K562 (cell line): ENCODE measurements around the gene MYCBP. TPM values are rescaled to one million over a fixed set of nuclear protein-coding genes. Genes with fewer than 3 reads are reported as not detected.

ENCODE experiments used
- ARID2 ChIP-seq: fragments of 450-650 bp; IDR thresholded peaks from 2 replicates; pipeline ENCODE4 v1.6.1; 2017; ENCODE audit warnings: antibody characterized with exemption, mild to moderate bottlenecking
- ATF7 ChIP-seq: fragments of 450-650 bp; IDR thresholded peaks from 2 replicates; pipeline ENCODE4 v1.7.1; 2014; ENCODE audit warnings: mild to moderate bottlenecking, moderate library complexity
- CXXC5 ChIP-seq: fragments of 250-450 bp; sonication (Bioruptor Pico); IDR thresholded peaks from 2 replicates; pipeline ENCODE4 v1.8.0; 2022; ENCODE audit warnings: inconsistent platforms, mild to moderate bottlenecking, moderate library complexity
- FUS ChIP-seq: fragments of 200-400 bp; formaldehyde crosslinking; optimal IDR thresholded peaks from 2 replicates; pipeline ENCODE3; 2017; ENCODE audit warnings: low read depth, low read length
- GATAD2A ChIP-seq: fragments of 450-650 bp; IDR thresholded peaks from 2 replicates; pipeline ENCODE4 v1.6.1; 2017
- ILF3 ChIP-seq: fragments of 450-650 bp; IDR thresholded peaks from 2 replicates; pipeline ENCODE4 v1.6.1; 2018; ENCODE audit warnings: antibody characterized with exemption, mild to moderate bottlenecking, moderate library complexity, borderline replicate concordance
- MAZ ChIP-seq, 2 experiments: fragments of 450-650 bp in 1 of 2; sonication (generic) in 1 of 2; formaldehyde crosslinking; IDR thresholded peaks in 1 of 2; conservative IDR thresholded peaks in 1 of 2; 2 replicates each; pipeline versions ENCODE4 v1.4.0 to v1.5.0; 2020; ENCODE audit warnings: mild to moderate bottlenecking in 1 of 2, missing genetic modification reagents in 1 of 2
- MED1 ChIP-seq: sonication (generic); formaldehyde crosslinking; IDR thresholded peaks from 2 replicates; pipeline ENCODE4 v1.8.1; 2023; ENCODE audit warnings: missing genetic modification reagents, borderline replicate concordance
- NEUROD1 ChIP-seq: fragments of 150-350 bp; IDR thresholded peaks from 2 replicates; pipeline ENCODE4 v1.6.1; 2014; ENCODE audit warnings: borderline replicate concordance, low read length, low read depth; ENCODE audit not compliant: partially characterized antibody
- NR4A1 ChIP-seq, 2 experiments: fragments of 250-450 bp in 1 of 2; fragments of 450-650 bp in 1 of 2; sonication (Bioruptor Pico) in 1 of 2; IDR thresholded peaks; 2 replicates each; pipeline versions ENCODE4 v1.4.0 to v1.6.1; 2016 to 2020; ENCODE audit warnings: mild to moderate bottlenecking in 2 of 2, missing compliant biosample characterization in 1 of 2, missing genetic modification characterization in 1 of 2, moderate library complexity in 1 of 2
- TAF7 ChIP-seq: fragments of 450-650 bp; IDR thresholded peaks from 2 replicates; pipeline ENCODE4 v1.6.1; 2016; ENCODE audit warnings: missing genetic modification characterization, missing compliant biosample characterization
- ZBTB11 ChIP-seq, 3 experiments: fragments of 200-800 bp in 1 of 3; fragments of 250-450 bp in 1 of 3; fragments of 450-650 bp in 1 of 3; sonication (Bioruptor Pico) in 1 of 3; sonication (Bioruptor generic) in 1 of 3; formaldehyde crosslinking in 1 of 3; IDR thresholded peaks; 2 replicates each; pipeline versions ENCODE4 v1.6.1 to v1.8.0; 2016 to 2022; ENCODE audit warnings: mild to moderate bottlenecking in 2 of 3, missing genetic modification characterization in 2 of 3, missing compliant biosample characterization in 1 of 3, moderate library complexity in 1 of 3
- ZNF75A ChIP-seq: fragments of 450-650 bp; formaldehyde crosslinking; IDR thresholded peaks from 2 replicates; pipeline ENCODE4 v1.4.0; 2020; ENCODE audit warnings: mild to moderate bottlenecking
- polyA plus RNA-seq, 8 experiments: library from polyadenylated mRNA; depleted of rRNA in 4 of 8; stranded (reverse) in 5 of 8; unstranded in 3 of 8; fragments of >200 nt; fragmentation: Nextera tagmentation in 2 of 8; fragmentation: Illumina TruSeq in 1 of 8; extraction: Ambion mirVana in 2 of 8; extraction: Trizol in 1 of 8; gene quantifications; 2 replicates each; pipeline versions ENCODE4 v1.2.1 to v1.2.3, GENCODE V29; 2011 to 2014; ENCODE audit warnings: inconsistent platforms in 1 of 8, missing spikeins in 1 of 8
- total RNA-seq, 7 experiments: library from RNA; depleted of rRNA in 6 of 7; stranded (reverse); fragments of >200 nt in 6 of 7; fragmentation: Illumina TruSeq in 2 of 7; extraction: Trizol in 2 of 7; gene quantifications; 2 replicates each; pipeline versions ENCODE4 v1.2.1 to v1.2.3, GENCODE V29; 2011 to 2021; ENCODE audit warnings: low replicate concordance in 1 of 7
- TF ChIP-seq, protein P1 (sequence below): fragments of 200-800 bp; sonication (Bioruptor generic); IDR thresholded peaks from 2 replicates; pipeline ENCODE4 v1.6.1; 2017; ENCODE audit warnings: missing genetic modification characterization, missing compliant biosample characterization
- TF ChIP-seq, protein P2 (sequence below): sonication (generic); formaldehyde crosslinking; IDR thresholded peaks from 2 replicates; pipeline ENCODE4 v1.8.1; 2023; ENCODE audit warnings: mild to moderate bottlenecking, missing genetic modification reagents
- TF ChIP-seq, protein P3 (sequence below): conservative IDR thresholded peaks from 2 replicates; pipeline ENCODE4 v1.6.1; 2011; ENCODE audit warnings: low read depth, mild to moderate bottlenecking, low read length; ENCODE audit not compliant: control insufficient read depth

Gene MYCBP
- total and polyA plus RNA-seq, 9 of the 15 experiments (the other 6 are each of a cell fraction or from before 2014, with no cell fraction given), result 32.3 to 253 (median 72.9) TPM

- TF ChIP-seq CXXC5 (peak; percentile 49), ATF7 (peak; percentile 29; the same call in 1 of the 2 replicates), ZNF75A (CRISPR knock-in tag) (no peak), ZBTB11 (CRISPR knock-in tag; IDR thresholded peaks at IDR 0.05) (0 out of 6 replicates have a peak, but pooled peaks of 1 of the 3 experiments have one; percentile 12), TAF7 (no peak), FUS (peak; percentile 22), ARID2 (0 out of 2 replicates have a peak, but pooled peaks have one; percentile 19), MAZ (CRISPR knock-in tag; conservative IDR thresholded peaks at IDR 0.05 in 1 of 2, IDR thresholded peaks at IDR 0.05 in 1 of 2) (peak in 1 of 2 experiments; percentile 52; a peak in 1 of 4 replicates), GATAD2A (0 out of 2 replicates have a peak, but pooled peaks have one; percentile 14), MED1 (CRISPR knock-in tag) (no peak), ILF3 (peak; percentile 60; the same call in 1 of the 2 replicates), NR4A1 (CRISPR knock-in tag; IDR thresholded peaks at IDR 0.05) (no peak), NR4A1 (tag; IDR thresholded peaks at IDR 0.05) (0 out of 2 replicates have a peak, but pooled peaks have one; percentile 37), NEUROD1 (peak; percentile 13)
- TF ChIP-seq, protein P1, sequence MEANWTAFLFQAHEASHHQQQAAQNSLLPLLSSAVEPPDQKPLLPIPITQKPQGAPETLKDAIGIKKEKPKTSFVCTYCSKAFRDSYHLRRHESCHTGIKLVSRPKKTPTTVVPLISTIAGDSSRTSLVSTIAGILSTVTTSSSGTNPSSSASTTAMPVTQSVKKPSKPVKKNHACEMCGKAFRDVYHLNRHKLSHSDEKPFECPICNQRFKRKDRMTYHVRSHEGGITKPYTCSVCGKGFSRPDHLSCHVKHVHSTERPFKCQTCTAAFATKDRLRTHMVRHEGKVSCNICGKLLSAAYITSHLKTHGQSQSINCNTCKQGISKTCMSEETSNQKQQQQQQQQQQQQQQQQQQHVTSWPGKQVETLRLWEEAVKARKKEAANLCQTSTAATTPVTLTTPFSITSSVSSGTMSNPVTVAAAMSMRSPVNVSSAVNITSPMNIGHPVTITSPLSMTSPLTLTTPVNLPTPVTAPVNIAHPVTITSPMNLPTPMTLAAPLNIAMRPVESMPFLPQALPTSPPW (CRISPR knock-in tag), result peak; percentile 45; the same call in 1 of the 2 replicates
- TF ChIP-seq, protein P2, sequence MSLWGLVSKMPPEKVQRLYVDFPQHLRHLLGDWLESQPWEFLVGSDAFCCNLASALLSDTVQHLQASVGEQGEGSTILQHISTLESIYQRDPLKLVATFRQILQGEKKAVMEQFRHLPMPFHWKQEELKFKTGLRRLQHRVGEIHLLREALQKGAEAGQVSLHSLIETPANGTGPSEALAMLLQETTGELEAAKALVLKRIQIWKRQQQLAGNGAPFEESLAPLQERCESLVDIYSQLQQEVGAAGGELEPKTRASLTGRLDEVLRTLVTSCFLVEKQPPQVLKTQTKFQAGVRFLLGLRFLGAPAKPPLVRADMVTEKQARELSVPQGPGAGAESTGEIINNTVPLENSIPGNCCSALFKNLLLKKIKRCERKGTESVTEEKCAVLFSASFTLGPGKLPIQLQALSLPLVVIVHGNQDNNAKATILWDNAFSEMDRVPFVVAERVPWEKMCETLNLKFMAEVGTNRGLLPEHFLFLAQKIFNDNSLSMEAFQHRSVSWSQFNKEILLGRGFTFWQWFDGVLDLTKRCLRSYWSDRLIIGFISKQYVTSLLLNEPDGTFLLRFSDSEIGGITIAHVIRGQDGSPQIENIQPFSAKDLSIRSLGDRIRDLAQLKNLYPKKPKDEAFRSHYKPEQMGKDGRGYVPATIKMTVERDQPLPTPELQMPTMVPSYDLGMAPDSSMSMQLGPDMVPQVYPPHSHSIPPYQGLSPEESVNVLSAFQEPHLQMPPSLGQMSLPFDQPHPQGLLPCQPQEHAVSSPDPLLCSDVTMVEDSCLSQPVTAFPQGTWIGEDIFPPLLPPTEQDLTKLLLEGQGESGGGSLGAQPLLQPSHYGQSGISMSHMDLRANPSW (CRISPR knock-in tag), result peak; percentile 47; the same call in 1 of the 2 replicates
- TF ChIP-seq, protein P3, sequence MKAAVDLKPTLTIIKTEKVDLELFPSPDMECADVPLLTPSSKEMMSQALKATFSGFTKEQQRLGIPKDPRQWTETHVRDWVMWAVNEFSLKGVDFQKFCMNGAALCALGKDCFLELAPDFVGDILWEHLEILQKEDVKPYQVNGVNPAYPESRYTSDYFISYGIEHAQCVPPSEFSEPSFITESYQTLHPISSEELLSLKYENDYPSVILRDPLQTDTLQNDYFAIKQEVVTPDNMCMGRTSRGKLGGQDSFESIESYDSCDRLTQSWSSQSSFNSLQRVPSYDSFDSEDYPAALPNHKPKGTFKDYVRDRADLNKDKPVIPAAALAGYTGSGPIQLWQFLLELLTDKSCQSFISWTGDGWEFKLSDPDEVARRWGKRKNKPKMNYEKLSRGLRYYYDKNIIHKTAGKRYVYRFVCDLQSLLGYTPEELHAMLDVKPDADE, result peak; percentile 20; the same call in 1 of the 2 replicates
These were observed 54.8 kb downstream of the MYCBP start (continued) for GRCh38 chr1:38818175-38818976.
